ENCODE results near the gene TTLL7.

DNA sequence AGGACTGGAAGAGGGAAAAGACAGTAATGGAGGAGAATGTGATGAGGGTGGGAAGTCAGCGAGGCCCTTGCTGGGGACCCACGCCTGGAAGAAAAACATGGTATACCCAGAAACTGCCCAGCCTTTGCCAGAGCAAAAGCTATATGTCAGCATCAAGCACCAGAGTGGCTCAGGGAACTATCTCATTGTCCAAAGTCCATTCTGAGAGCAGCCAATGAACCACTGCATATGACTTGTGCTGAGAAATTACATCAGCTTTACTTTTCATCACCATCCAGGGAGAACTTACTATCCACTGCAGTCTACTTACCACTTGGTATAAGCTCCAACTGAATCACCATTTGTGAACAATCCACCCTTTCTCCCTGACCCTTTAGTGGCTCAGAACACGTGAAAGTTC, 148.1 kb downstream of the TTLL7 start:
- no peak for TF ChIP-seq KAT7 (CRISPR knock-in tag; IDR thresholded peaks at IDR 0.05; ENCODE audit: borderline replicate concordance)
- no peak for TF ChIP-seq CREB1 (CRISPR knock-in tag; IDR thresholded peaks at IDR 0.05)
- TF ChIP-seq CTCF (IDR thresholded peaks at IDR 0.05), result no peak
- TF ChIP-seq ZNF263 (CRISPR knock-in tag; IDR thresholded peaks at IDR 0.05; ENCODE audit: low read depth), result no peak
- TF ChIP-seq TEAD4 (CRISPR knock-in tag; IDR thresholded peaks at IDR 0.05), result no peak
- TF ChIP-seq NR1H2 (CRISPR knock-in tag; IDR thresholded peaks at IDR 0.05), result no peak
- TF ChIP-seq GABPB1 (CRISPR knock-in tag; IDR thresholded peaks at IDR 0.05), result no peak
- TF ChIP-seq, protein P1, sequence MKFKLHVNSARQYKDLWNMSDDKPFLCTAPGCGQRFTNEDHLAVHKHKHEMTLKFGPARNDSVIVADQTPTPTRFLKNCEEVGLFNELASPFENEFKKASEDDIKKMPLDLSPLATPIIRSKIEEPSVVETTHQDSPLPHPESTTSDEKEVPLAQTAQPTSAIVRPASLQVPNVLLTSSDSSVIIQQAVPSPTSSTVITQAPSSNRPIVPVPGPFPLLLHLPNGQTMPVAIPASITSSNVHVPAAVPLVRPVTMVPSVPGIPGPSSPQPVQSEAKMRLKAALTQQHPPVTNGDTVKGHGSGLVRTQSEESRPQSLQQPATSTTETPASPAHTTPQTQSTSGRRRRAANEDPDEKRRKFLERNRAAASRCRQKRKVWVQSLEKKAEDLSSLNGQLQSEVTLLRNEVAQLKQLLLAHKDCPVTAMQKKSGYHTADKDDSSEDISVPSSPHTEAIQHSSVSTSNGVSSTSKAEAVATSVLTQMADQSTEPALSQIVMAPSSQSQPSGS (CRISPR knock-in tag; IDR thresholded peaks at IDR 0.05; ENCODE audit: borderline replicate concordance, low read depth), result no peak
- TF ChIP-seq GRHL2 (CRISPR knock-in tag; IDR thresholded peaks at IDR 0.05; ENCODE audit: insufficient replicate concordance, severe bottlenecking), result no peak

Measured in WTC11 (cell line).